Skin epidermis (tissue), 12 donors: ENCODE results near the gene HMGXB4.

Experiments used
- H3K27ac ChIP-seq, 21 experiments: fragments of 200-600 bp; sonication (generic) in 11 of 21; one replicate each; pipeline ENCODE4 v1.5.0; 2020; ENCODE audit warnings: mild to moderate bottlenecking in 3 of 21, inconsistent platforms in 2 of 21, moderate library complexity in 2 of 21
- H3K4me3 ChIP-seq, 7 experiments: fragments of 200-600 bp; sonication (generic) in 2 of 7; one replicate each; pipeline ENCODE4 v1.5.0; 2020; ENCODE audit warnings: inconsistent platforms in 2 of 7, mild to moderate bottlenecking in 2 of 7, moderate library complexity in 1 of 7

Gene HMGXB4

DNA sequence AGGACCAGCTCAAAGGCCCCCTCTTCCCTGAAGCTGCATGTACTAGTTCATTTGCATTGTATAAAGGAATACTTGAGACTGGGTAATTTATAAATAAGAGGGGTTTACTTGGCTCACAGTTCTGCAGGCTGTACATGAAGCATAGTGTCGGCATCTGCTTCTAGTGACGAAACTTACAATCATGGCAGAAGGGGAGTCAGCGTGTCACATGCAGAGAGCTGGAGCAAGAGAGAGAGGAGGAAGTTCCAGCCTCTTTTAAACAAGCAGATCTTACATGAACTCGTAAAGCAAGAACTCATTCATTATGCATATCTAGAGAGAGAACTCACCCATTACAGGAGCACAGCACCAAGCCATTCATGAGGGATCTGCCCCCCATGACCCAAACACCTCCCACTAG, 7.1 kb upstream of the HMGXB4 start:
- Histone ChIP-seq H3K4me3 (no peak overlapping the region), H3K27ac (no peak overlapping the region)

DNA sequence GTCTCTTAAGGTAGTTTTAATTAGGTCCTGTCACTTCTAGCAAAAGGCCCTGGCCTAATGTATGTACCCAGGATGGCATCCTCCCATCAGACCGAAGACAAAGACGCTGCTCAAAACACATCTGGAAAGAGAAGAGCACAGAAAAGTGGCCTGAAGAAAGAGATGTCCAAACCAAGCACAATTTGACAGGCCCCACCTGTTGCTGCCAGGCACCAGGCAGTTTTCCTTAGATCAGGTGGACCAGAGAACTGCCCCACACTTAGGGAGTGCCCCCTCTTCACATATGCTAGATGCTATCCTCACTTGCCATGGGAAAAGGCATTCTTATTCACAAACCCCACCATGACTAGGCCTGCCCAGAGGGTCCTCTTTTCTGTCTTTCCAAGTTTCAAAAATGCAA, 3.3 kb upstream of the HMGXB4 start:
- no peak overlapping the region for H3K27ac ChIP-seq

DNA sequence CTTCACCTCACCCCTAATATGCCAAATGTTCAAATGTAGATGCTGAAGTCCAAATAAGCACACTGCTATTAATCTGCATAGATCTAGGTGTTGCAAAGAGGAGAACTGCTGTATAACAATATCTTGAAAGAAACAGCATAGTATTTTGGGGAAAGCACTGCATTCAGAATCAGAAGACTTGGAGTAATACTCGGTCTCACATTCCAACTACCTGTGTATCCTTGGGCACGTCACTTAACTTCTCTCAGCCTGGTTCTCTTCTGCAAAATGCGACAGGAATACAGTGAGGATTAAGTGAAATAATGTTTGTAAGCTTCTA, 332 bp upstream of the HMGXB4 start:
- H3K27ac ChIP-seq: peak overlapping the region in 18 of 21 experiments; percentile 94 to 100 (median 98)
- peak overlapping the region; percentile 72 to 96 (median 83) for H3K4me3 ChIP-seq

More for the DNA sequence above, 3.3 kb upstream of the HMGXB4 start:
- no peak overlapping the region for H3K4me3 ChIP-seq

DNA sequence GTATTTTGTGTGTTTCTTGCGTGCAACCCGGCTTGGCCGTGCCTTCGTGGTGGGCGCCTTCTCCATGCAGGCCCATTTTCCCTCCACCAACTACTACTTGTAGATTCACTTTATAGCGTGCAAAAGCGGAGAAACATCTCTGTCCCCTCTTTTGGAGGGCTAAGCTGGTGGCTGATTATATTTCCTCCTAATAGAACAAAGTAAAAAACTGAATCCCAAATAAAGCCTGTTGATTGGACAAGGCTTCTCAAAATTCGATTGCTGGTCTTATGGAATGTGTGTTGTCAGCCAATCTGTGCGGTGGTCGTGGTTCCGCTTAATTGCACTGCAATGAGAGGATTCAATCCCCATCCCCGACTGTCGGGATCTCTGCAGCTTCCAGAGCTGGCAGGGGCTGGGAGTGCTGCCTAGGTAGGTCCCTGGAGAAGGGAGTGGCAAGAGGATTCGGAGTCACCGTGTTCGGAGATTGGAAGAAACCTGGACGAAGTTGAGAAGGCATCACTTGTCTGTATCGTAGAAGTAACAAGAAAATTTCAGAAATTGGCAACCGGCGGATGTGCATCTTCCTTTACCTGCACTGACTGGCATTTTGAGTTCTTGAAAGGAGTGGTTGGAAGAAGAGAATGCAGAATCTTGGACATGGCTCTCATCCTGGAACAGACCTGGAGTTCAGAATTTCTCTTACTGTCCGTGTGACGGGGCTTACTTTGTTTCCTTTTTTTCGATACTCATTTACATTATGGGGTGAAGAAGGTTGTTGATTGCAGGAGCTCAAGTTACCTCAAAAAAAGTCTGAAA, 1.1 kb downstream of the HMGXB4 start:
- H3K4me3 ChIP-seq: peak overlapping the region; percentile 72 to 96 (median 83)
- peak overlapping the region; percentile 93 to 100 (median 98) for H3K27ac ChIP-seq

DNA sequence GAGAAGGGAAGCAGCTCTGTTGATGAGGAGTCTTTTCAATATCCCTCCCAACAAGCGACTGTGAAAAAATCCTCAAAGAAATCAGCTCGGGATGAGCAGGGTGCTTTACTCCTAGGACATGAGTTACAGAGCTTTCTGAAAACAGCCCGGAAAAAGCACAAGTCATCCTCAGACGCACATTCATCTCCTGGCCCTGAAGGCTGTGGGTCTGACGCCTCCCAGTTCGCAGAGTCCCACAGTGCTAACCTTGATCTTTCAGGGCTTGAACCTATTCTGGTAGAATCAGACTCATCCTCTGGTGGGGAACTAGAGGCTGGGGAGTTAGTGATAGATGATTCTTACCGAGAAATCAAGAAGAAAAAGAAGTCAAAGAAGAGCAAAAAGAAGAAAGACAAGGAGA, 7.7 kb downstream of the HMGXB4 start:
- Histone ChIP-seq H3K27ac (no peak overlapping the region), H3K4me3 (no peak overlapping the region)

DNA sequence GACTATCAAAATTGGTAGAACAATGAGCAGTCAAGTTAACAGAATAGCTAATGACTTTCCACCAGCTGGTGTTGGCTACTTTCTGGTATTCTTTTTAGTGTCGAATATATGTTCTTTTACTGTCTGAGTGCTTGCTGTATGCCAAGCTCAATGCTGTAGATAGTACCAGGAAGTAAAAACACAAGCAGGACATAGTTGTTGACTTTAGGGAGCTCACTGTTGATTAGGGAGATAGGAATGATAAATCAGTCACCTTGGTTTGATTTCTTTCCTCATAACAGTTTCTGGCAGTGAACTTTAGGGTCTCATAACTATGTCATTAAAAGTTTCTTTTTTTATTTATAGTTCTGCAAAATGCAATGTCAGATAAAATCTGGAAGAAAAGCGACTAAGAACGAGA, 9.0 kb downstream of the HMGXB4 start:
- no peak overlapping the region for H3K27ac ChIP-seq
- H3K4me3 ChIP-seq: no peak overlapping the region

DNA sequence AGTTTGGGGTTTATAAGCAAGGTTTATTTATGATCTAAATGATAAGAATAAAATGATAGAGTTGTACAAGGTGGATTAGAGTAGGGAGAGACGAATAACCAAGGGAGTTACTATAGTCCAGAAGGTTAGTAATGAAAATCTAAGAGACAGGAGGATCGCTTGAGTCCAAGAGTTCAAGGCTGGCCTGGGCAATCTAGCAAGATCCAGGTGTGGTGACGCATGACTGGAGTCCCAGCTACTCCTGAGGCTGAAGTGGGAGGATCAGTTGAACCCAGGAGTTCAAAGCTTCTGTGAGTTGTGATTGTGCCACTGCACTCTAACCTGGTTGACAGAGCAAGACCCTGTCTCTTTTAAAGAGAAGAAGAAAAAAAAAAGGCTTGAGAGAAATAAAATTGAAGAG, 12.3 kb downstream of the HMGXB4 start:
- no peak overlapping the region for H3K27ac ChIP-seq
- no peak overlapping the region for H3K4me3 ChIP-seq

DNA sequence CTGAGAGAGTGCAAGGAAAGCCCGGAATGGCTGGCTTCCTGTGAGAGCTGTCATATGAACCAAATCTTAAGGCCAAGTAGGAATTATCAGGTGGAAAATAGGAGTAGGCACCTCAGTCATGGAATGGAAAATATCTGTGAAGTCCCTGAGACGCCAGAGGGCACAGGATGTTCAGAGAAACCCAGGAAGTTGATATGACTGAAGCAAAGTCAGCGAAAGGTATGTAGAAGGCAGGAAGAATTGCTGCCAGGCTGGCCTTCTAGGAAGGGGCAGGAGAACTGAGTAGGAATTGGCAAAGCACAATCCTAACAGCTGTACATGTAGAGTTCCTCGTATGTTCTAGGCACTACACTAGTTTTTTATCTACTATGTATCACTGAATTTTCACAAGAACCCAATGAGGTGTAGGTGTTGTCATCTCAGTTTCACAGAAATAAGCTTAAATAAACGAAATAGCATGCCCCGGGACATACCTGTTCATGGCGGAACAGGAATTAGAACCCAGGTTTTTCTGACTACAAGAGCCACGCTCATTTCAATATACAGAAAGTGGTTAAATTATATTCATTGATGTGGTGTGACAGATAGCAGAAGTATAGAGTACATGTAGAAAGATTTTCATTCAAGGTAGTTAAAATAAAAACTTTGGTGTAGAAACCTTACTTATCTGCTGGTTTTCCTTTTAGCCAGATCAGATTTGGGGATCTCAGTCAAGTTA, 17.0 kb downstream of the HMGXB4 start:
- no peak overlapping the region for H3K4me3 ChIP-seq
- no peak overlapping the region for H3K27ac ChIP-seq

DNA sequence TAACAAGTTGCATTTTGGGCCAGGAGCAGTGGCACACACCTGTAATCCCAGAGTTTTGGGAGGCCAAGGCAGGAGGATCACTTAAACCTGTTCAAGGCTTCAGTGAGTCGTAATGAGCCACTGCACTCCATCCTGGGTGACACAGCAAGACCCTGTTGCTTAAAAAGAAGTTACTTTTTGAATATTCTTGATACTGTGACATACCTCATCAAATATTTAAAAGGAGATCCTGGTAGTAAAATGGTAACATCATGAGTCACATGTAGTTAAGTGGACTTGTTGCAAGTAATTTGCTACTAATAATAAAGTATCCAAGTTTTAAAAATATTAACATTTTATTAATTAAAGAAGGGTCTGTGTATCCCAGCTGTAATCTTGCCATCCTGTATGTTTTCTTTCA, 18.3 kb downstream of the HMGXB4 start:
- Histone ChIP-seq H3K4me3 (no peak overlapping the region), H3K27ac (no peak overlapping the region)

DNA sequence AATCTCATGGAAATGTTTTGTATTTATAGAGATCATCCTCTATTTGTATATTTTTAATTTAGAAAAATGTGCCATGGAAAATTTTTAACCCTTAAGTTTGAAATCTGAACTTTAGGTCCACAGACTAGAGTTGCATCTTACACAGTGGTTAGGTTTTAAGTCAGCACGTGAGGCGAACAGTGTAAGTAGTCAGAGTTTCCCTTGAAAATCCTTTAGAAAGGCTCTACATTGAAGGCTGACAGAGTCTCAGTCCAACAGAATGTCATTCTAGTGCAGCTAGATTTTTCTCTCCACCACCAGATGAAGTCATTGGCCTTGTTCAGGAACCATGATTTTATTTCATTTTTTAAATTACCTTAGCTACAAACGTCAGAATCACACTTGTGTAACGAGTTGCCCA, 18.7 kb downstream of the HMGXB4 start:
- no peak overlapping the region for H3K27ac ChIP-seq
- no peak overlapping the region for H3K4me3 ChIP-seq

DNA sequence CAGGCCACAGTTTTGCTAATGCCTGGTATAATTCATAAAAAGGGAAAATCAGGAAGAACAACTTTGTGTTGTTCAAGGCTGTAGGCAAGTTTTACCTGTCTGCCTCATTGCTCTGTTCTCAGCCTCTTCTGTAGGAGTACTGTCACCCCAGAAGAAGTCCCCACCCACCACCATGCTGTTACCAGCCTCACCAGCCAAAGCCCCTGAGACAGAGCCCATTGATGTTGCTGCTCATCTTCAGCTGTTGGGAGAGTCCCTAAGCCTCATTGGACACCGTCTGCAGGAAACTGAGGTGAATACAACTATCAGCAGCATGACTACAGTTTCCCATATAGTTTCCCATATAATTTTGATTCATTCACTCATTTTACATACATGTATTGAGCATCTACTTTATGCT, 30.8 kb downstream of the HMGXB4 start:
- Histone ChIP-seq H3K4me3 (no peak overlapping the region), H3K27ac (no peak overlapping the region)

DNA sequence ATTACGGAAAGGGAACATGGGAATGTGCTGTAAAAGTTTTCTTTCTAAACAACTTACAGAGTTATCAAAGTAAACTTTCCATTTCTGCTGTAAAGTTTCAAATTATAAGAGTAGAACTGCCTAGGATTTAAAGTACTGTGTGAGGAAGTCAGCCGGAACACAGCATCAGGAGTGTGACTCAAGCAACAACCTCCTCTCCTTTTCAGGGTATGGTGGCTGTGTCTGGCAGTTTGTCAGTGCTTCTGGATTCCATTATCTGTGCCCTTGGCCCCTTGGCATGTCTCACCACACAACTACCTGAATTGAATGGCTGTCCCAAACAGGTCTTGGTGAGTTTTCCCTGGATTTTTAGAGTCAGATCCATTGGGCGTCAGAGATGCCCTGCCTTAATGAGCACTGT, 35.5 kb downstream of the HMGXB4 start:
- no peak overlapping the region for H3K27ac ChIP-seq
- H3K4me3 ChIP-seq: no peak overlapping the region

DNA sequence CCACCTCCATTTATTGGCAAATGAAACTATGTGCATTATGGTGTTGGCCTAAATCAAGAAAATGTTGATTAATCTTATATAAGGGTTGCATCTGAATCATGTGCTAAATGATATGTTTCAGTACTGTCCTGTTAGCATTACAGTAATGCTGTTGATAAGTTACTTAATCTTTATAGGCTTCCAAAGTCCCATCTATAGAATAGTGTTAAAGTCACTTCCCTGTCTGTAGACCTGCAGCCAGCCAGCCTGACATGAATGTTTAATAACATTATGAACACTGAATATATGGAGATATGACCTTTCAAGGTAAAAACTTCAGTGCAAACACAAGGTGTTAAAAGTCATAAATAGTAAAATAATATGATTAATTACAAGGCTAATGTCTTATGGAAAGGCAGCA, 38.8 kb downstream of the HMGXB4 start:
- Histone ChIP-seq H3K27ac (no peak overlapping the region), H3K4me3 (no peak overlapping the region)

DNA sequence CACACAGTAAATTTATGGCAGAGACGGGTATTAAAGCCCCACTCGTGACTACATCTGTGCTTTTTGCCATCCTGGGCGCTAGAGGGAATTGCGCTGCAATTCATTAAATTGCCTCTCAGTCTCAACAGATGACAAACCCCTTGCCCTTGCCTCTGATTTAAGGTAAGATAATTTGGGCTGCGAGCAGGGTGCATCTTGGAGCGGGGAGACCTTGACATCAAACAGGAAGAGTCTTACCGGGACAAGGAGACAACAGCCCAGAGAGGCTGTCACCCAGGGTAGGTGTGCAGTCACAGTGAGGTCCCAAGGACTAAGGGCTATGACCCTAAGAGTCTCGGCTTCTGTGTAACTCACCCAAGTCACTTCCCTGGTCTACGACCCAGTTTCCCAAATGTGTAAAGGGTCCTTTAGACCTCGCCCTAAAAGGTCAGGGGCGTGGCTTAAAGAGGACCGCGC, 42.0 kb downstream of the HMGXB4 start:
- peak overlapping the region; percentile 72 to 99 (median 97) for H3K27ac ChIP-seq
- peak overlapping the region; percentile 67 to 97 (median 82) for H3K4me3 ChIP-seq

DNA sequence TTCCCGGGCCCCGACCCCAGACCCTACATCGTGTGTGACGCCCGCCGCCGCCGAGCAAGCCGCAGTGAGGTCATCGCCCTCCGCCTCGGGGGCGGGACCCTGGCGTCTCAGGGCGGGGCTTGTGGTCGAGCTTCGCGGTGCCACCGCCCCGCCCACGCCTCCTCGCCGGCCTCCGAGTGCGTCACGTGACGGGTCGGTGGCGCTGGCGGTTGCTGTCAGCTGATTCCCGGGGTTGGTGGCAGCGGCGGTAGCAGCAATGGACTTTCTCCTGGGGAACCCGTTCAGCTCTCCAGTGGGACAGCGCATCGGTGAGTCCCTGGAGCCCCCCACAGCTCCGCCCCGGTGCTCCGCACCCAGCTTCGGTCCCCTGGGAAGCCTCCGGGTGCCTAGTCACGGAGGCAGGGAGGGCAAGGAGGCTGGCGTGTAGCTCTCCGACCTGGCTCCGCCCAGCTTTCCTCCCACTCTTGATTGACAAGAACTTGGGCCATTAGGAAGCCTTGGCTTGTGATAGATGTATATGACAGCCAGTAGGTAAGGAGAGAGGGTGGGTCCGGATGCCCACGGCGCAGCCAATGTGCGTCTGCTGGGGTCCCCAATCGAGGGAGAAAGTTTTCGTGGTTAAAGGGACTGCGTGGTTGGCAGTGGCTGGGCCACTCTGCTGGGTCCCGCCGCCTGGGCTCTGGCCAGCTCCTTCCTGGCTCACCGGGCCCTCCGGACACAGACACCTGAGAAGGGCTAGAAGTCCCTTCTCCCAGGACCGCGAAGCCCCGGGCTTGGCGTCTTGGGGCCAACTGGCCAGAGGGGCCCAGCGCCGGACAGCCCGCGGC, 42.6 kb downstream of the HMGXB4 start, which contains the start of gene TOM1:
TSS of gene TOM1 (plus strand) at position 222 of the 827 bp plus-strand sequence. CDS start at position 257, 35 bp downstream.
- H3K4me3 ChIP-seq: peak within 1 kb of the TSS; percentile 67 to 97 (median 82)

DNA sequence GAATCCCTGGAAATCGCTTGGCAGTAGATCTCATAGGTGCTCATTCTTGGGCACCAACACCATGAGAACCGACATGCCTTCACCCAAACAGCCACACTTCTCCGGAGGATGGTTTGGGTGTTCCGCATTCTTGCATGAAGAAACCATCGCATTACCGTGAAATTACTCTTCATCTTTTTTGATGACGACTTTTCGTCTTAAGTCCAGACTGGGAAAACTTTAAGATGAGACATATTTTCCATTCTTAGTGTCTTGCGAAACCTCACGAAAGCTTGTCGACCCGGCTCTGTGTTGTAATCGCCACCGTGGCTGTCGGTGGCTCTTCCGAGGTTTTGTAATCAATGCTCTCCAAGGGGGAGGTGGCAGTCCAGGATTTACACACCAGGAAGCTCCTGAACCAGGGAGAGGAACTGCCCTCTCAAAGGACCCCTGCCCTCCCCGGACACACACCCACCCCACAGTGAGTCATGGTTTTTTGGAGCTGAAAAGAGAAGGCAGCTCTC, 44.1 kb downstream of the HMGXB4 start:
- H3K27ac ChIP-seq: peak overlapping the region in 20 of 21 experiments; percentile 82 to 99 (median 97)
- peak overlapping the region; percentile 67 to 97 (median 82) for H3K4me3 ChIP-seq

More for the DNA sequence above, 42.6 kb downstream of the HMGXB4 start, which contains the start of gene TOM1:
- H3K27ac ChIP-seq: peak within 1 kb of the TSS; percentile 72 to 99 (median 97)

DNA sequence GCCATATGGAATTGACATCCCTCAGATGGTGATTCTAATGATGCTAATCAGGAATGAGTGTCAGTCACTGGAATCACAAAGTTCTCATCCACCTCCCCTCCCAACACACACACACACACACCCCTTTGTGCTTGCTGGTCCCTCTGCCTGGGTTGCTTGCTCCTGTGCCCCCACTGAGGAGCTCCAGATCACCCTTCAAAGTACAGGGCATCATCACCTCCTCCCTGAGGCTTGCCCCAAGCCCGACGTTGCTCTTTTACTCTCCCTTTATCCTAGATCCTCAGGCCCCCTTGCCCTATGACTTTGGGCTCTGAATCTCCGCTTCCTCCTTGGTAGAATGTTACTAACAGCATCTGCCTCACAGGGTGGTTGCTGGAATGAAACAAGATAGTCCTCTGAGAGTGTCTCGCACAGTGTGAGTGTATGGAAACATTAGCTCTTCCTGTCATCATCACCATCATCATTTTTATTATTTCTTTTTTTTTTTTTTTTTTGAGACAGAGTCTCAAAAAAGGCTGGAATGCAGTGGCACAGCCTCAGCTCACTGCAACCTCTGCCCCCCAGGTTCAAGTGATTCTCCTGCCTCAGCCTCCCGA, 45.8 kb downstream of the HMGXB4 start:
- Histone ChIP-seq H3K4me3 (no peak overlapping the region), H3K27ac (peak overlapping the region in 6 of 21 experiments; percentile 5 to 99 (median 67))

DNA sequence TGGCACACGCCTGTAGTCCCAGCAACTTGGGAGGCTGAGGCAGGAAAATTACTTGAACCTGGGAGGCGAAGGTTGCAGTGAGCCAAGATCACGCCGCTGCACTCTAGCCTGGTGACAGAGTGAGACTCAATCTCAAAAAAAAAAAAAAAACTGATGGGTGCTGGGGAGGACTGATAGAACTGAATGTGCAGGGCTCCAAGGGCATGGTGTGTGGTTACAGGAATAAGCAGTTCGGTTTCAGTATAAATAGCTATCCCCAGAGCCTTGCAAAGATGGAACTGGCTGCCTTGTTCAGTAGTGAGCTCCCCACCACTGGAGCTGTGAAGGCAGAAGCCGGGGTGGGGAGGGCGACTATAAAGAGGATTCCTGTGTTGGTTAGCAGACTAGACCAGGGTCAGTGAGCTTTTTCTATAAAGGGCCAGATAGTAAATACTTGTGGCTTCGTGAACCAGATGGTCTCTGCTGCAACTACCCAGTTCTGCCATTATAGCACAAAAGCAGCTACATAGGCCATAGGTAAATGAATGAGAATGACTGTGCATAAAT, 48.3 kb downstream of the HMGXB4 start:
- no peak overlapping the region for H3K4me3 ChIP-seq
- H3K27ac ChIP-seq: peak overlapping the region in 6 of 21 experiments; percentile 10 to 74 (median 36)

DNA sequence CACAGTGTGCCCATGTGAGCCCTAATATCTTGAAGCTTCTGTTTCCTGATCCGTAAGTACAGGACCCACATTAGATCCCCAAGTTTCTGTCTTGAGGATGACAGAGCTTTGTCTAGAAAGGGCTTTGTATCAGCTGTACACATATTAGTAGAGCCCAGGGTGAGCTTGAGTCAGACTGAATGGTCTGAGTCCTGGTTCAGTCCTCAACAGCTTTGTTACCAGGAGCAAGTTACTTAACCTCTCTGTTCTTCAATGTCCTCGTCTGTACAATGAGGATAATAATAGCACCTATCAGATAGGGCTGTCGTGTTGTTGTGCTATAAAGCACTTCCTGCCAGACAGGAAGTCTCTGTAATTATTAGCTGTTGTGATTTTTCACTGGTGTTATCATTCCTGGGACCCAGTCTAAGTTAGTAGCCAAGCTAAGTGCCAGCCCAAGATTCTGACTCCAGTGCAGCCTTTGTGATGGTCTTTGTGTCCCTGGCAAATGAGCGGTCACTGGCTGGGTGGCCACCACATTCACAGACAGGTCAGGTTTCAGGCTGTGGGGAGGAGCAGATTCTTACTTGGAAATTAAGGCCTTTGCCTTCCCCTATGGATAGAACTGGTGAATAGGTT, 49.2 kb downstream of the HMGXB4 start:
- Histone ChIP-seq H3K4me3 (no peak overlapping the region), H3K27ac (peak overlapping the region in 12 of 21 experiments; percentile 1 to 74 (median 40))
